HL-60 (cell line): Measurements from ENCODE around the gene SLC25A48.

ENCODE experiments used
- DNase-seq, 2 experiments: peaks; one replicate each; pipeline ENCODE4 v3.0.0-alpha.2; 2010 to 2020; ENCODE audit warnings: low read depth in 1 of 2, low spot score in 1 of 2
- H3K27ac ChIP-seq: fragments of 250-450 bp; sonication (Bioruptor Pico); replicated peaks from 2 replicates; pipeline ENCODE4 v1.5.1; 2020; ENCODE audit warnings: mild to moderate bottlenecking, moderate library complexity
- H3K27me3 ChIP-seq: fragments of 250-450 bp; sonication (Bioruptor Pico); 2 replicates; pipeline ENCODE4 v1.5.1; 2021; ENCODE audit warnings: mild to moderate bottlenecking, moderate library complexity; ENCODE audit not compliant: insufficient read depth, poor library complexity, severe bottlenecking
- H3K4me3 ChIP-seq: replicated peaks from 2 replicates; pipeline ENCODE4 v1.5.1; 2011; ENCODE audit warnings: mild to moderate bottlenecking, control low read depth, low read length; ENCODE audit not compliant: insufficient read depth
- CTCF ChIP-seq: IDR thresholded peaks from one replicate; pipeline ENCODE4 v1.5.1; 2011; ENCODE audit warnings: low read length, control low read depth, inconsistent platforms; ENCODE audit not compliant: insufficient read depth
- GABPA ChIP-seq: IDR thresholded peaks from 2 replicates; pipeline ENCODE4 v1.6.1; 2012; ENCODE audit warnings: low read depth
- POLR2AphosphoS5 ChIP-seq: IDR thresholded peaks from 2 replicates; pipeline ENCODE4 v1.6.1; 2012; ENCODE audit warnings: low read depth
- REST ChIP-seq: IDR thresholded peaks from 2 replicates; pipeline ENCODE4 v1.6.1; 2012; ENCODE audit warnings: low read depth; ENCODE audit not compliant: insufficient replicate concordance
- SPI1 ChIP-seq: IDR thresholded peaks from 2 replicates; pipeline ENCODE4 v1.6.1; 2012; ENCODE audit warnings: low read depth, mild to moderate bottlenecking, borderline replicate concordance

Gene SLC25A48

GRCh38 chr5:135887447-135887864, 53.0 kb downstream of the SLC25A48 start:
- DNase-seq, result peak; percentile 2 to 36
- no peaks in the 10 kb centered on the region for H3K27me3 ChIP-seq
- TF ChIP-seq SPI1 (no peak), GABPA (no peak), POLR2AphosphoS5 (no peak), CTCF (peak; percentile 11), REST (no peak)
- no peak overlapping the region for H3K27ac ChIP-seq
- no peak overlapping the region for H3K4me3 ChIP-seq

- DNase-seq, result no peak
- no peak overlapping the region for H3K4me3 ChIP-seq
- H3K27me3 ChIP-seq, result no peaks in the 10 kb centered on the region
- no peak overlapping the region for H3K27ac ChIP-seq
- TF ChIP-seq SPI1 (no peak), POLR2AphosphoS5 (no peak), GABPA (no peak)
Observed at GRCh38 chr5:135887881-135888614, 53.6 kb downstream of the SLC25A48 start.

GRCh38 chr5:135890296-135890695, 55.8 kb downstream of the SLC25A48 start:
- H3K27ac ChIP-seq, result no peak overlapping the region
- no peak for DNase-seq
- TF ChIP-seq GABPA (no peak), POLR2AphosphoS5 (no peak), SPI1 (no peak), CTCF (no peak), REST (no peak)
- H3K27me3 ChIP-seq, result no peaks in the 10 kb centered on the region
- no peak overlapping the region for H3K4me3 ChIP-seq

GRCh38 chr5:135890867-135891266, 56.4 kb downstream of the SLC25A48 start:
- no peak overlapping the region for H3K4me3 ChIP-seq
- H3K27me3 ChIP-seq, result no peaks in the 10 kb centered on the region
- no peak for TF ChIP-seq CTCF
- no peak for TF ChIP-seq GABPA
- TF ChIP-seq POLR2AphosphoS5, result no peak
- TF ChIP-seq SPI1, result no peak
- no peak for TF ChIP-seq REST
- no peak for DNase-seq
- H3K27ac ChIP-seq, result no peak overlapping the region
